SJSA1 (cell line): Measurements from ENCODE around the gene RYR3. TPM values are rescaled to one million over a fixed set of nuclear protein-coding genes. Genes with fewer than 3 reads are reported as not detected.

ENCODE experiments used
- DNase-seq, 2 experiments: peaks; one replicate each; pipeline ENCODE4 v3.0.0-alpha.2; 2015 to 2020; ENCODE audit warnings: low spot score in 2 of 2, low read depth in 1 of 2
- H3K27ac ChIP-seq: fragments of 250-450 bp; sonication (Bioruptor Pico); 2 replicates; pipeline ENCODE4 v1.5.1; 2020; ENCODE audit warnings: mild to moderate bottlenecking, moderate library complexity
- H3K27me3 ChIP-seq: fragments of 250-450 bp; sonication (Bioruptor Pico); replicated peaks from 2 replicates; pipeline ENCODE4 v1.5.1; 2020; ENCODE audit warnings: mild to moderate bottlenecking, moderate library complexity
- H3K36me3 ChIP-seq: fragments of 250-450 bp; sonication (Bioruptor Pico); 2 replicates; pipeline ENCODE4 v1.5.1; 2020; ENCODE audit warnings: mild to moderate bottlenecking
- H3K4me1 ChIP-seq: fragments of 250-450 bp; sonication (Bioruptor Pico); replicated peaks from 2 replicates; pipeline ENCODE4 v1.6.1; 2021; ENCODE audit warnings: mild to moderate bottlenecking
- H3K4me3 ChIP-seq: fragments of 250-450 bp; sonication (Bioruptor Pico); 2 replicates; pipeline ENCODE4 v1.5.1; 2020; ENCODE audit warnings: mild to moderate bottlenecking
- H3K9me3 ChIP-seq: fragments of 250-450 bp; sonication (Bioruptor Pico); replicated peaks from 2 replicates; pipeline ENCODE4 v1.5.1; 2020; ENCODE audit warnings: mild to moderate bottlenecking
- total RNA-seq: library from RNA; depleted of rRNA; stranded (reverse); fragments of >200 nt; shearing (Covaris generic); gene quantifications from 2 replicates; pipeline ENCODE4 v1.2.3, GENCODE V29; 2014

Gene RYR3
- total RNA-seq, 1 experiment from 2014 or later: 10.3 TPM

DNA sequence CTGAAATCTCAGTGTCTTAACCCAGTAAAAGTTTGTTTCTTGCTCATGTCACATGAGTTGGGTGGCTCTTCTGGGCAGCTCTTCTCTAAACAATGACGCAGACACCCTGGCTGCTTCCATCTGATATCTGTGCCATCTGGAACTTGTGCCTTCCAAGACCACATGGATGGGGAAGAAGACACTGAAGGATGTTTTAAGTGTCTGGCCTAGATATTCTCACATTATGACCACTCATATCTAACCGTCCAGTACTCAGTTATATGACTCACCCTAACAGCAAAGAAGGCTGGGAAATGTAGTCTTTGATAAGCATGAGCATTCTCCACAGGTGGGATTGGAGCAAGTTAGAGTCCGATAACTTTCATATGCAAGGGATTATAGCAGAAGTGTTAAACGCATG, 66.4 kb downstream of the RYR3 start:
- Histone ChIP-seq H3K27ac (no peak overlapping the region), H3K4me3 (no peak overlapping the region), H3K27me3 (peaks cover 5% of the 10 kb centered on the region; the same call in 1 of the 2 replicates), H3K4me1 (no peaks in the 10 kb centered on the region), H3K9me3 (no peaks in the 10 kb centered on the region), H3K36me3 (no peaks in the 10 kb centered on the region)
- DNase-seq: no peak

DNA sequence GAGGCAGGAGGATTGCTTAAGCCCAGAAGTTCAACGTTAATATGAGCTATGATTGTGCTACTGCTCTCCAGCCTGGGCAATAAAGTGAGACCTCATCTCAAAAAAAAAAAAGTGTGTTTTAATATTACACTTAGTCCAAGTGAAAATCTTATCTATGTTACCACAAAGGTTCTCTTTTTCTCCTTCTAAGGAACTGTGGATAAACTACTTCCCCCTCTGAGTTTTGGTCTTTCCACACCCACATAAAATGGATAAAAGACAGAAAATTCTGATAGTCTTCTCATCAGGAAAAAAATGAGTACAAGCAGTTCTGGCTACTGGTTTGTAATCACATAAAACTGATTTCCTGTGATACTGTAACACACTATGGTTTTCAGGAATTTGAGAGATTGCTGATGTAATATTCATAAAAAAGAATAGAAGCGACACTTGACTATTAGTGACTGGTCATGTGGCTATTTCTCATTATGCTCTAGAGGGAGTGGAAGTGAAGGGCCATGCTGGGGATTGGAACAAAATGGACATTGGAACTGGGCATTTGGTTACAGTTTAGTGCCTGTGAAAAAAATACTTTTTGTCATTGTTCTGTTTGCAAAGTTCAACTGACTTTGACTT, 68.2 kb downstream of the RYR3 start:
- H3K4me3 ChIP-seq: no peak overlapping the region
- no peak overlapping the region for H3K27ac ChIP-seq
- H3K27me3 ChIP-seq: peaks cover 5% of the 10 kb centered on the region; the same call in 1 of the 2 replicates
- H3K36me3 ChIP-seq: no peaks in the 10 kb centered on the region
- no peak for DNase-seq
- no peaks in the 10 kb centered on the region for H3K9me3 ChIP-seq
- no peaks in the 10 kb centered on the region for H3K4me1 ChIP-seq

DNA sequence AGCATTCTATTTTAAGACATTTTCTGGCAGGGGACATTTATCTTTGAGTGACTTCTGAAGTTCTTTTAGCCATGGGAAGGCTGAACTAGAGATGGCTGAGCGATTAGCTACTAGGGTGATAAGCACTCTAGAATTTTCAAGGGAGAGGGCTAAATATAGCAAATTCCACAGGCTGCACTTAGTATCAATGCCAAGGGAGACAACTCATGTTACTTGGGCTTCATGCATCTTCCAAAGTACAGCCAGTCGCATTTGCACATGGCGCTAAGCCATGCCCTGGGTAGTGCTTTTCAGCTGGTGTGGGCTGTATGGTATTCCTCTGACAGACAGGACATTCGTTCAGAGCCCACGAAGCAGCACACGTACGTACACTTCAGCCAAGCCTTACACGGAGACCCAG, 69.6 kb downstream of the RYR3 start:
- Histone ChIP-seq H3K4me1 (no peaks in the 10 kb centered on the region), H3K27me3 (0 out of 2 replicates have a peak, but pooled peaks cover under 1% of the 10 kb centered on the region), H3K36me3 (no peaks in the 10 kb centered on the region), H3K4me3 (no peak overlapping the region), H3K27ac (no peak overlapping the region), H3K9me3 (no peaks in the 10 kb centered on the region)
- no peak for DNase-seq

DNA sequence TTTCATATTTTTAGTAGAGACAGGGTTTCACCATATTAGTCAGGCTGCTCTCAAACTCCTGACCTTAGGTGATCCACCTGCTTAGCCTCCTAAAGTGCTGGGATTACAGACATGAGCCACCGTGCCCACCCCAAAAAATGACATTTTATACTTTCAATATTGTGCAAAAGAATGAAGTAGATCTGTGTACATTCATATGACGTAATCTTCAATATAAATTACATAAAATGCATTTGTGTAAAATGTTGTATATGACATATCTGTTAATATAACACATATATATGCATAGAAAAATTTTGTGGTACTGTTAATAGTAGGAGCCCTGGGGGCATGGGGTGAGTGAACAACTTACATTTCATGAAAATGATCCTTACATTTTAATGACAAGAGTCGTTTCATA, 71.7 kb downstream of the RYR3 start:
- H3K4me3 ChIP-seq: no peak overlapping the region
- H3K9me3 ChIP-seq: no peaks in the 10 kb centered on the region
- H3K4me1 ChIP-seq: no peaks in the 10 kb centered on the region
- DNase-seq: no peak
- H3K27me3 ChIP-seq: no peaks in the 10 kb centered on the region
- no peaks in the 10 kb centered on the region for H3K36me3 ChIP-seq
- no peak overlapping the region for H3K27ac ChIP-seq

DNA sequence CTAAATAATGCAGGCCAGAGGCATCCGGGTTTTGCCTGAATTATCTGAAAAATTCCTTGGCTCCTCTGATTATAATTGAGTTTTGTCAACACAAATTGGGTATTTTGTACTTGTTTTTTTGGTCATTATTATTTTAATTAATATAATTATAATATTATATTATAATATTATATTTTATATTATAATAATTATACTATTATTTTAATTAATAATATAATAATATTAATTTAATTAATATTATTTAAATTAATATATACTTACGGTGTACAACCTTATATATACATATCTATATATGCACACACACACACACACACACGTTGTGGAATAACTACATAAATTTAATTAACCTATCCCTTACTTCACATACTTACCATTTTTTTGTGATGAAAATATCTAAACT, 73.5 kb downstream of the RYR3 start:
- H3K4me3 ChIP-seq: no peak overlapping the region
- no peak overlapping the region for H3K27ac ChIP-seq
- no peaks in the 10 kb centered on the region for H3K27me3 ChIP-seq
- H3K9me3 ChIP-seq: no peaks in the 10 kb centered on the region
- no peaks in the 10 kb centered on the region for H3K4me1 ChIP-seq
- no peak for DNase-seq
- no peaks in the 10 kb centered on the region for H3K36me3 ChIP-seq

DNA sequence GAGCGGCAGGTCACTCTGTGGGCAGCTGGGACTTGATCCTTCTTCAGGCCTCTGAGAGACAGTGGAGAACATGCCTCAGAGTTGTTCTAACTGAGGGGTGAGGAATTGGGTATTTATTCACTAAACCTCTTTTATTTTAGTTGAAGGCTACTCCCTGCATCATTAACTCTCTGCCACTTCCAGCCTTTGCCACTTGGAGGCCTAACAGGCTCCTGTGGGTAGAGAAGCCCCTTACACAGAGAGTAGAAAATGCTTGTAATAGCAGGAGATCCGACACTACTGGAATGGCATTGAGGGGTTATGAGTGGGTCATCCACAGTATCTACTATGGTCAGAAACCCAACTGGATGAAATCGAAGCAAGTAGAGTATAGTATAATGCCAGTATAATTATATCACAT, 81.7 kb downstream of the RYR3 start:
- peaks cover 4% of the 10 kb centered on the region; the same call in 1 of the 2 replicates for H3K27me3 ChIP-seq
- no peaks in the 10 kb centered on the region for H3K4me1 ChIP-seq
- no peak for DNase-seq
- H3K9me3 ChIP-seq: no peaks in the 10 kb centered on the region
- no peak overlapping the region for H3K4me3 ChIP-seq
- H3K27ac ChIP-seq: no peak overlapping the region
- no peaks in the 10 kb centered on the region for H3K36me3 ChIP-seq

DNA sequence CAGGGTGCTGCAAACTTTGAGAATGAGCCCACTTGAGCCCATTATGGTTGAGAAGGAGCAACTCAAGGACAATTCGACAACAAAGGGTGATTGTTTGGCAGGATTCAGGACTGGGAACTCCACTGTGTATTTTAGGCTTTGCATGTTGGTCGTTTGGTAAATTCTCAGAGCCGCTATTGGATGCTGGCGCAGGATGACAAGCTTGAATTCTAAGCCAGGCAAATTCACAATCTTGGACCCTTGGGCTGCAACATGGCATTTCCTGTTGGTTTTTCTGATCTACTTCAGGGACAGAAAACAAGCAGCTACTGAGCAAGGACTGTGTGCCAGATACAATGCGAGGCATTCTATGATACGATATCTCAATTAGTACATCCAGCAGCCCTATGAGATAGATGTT, 82.8 kb downstream of the RYR3 start:
- DNase-seq: no peak
- no peaks in the 10 kb centered on the region for H3K4me1 ChIP-seq
- no peaks in the 10 kb centered on the region for H3K9me3 ChIP-seq
- no peaks in the 10 kb centered on the region for H3K36me3 ChIP-seq
- peaks cover 4% of the 10 kb centered on the region; the same call in 1 of the 2 replicates for H3K27me3 ChIP-seq
- no peak overlapping the region for H3K27ac ChIP-seq
- H3K4me3 ChIP-seq: no peak overlapping the region

DNA sequence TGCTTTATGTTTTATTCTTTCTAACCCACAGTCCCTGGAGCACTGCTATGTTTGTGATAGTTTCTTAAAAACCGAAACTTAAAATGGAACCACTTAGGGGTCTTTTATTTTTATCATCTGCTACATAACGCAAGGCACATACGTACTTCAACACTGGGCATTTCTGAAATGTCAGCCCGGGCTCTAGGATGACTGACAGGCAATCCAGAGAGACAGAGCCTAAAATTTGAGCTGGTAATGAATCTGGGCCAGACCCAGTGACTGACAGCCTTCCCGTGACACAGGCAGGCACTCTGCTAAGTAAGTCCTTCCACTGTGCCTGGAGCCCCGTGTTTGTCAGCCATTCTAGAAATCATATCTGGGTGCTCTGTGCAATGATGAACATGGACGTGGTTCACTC, 84.6 kb downstream of the RYR3 start:
- Histone ChIP-seq H3K9me3 (no peaks in the 10 kb centered on the region), H3K27me3 (peaks cover 1% of the 10 kb centered on the region; the same call in 1 of the 2 replicates), H3K4me1 (no peaks in the 10 kb centered on the region), H3K36me3 (no peaks in the 10 kb centered on the region), H3K4me3 (no peak overlapping the region), H3K27ac (no peak overlapping the region)
- DNase-seq: no peak

DNA sequence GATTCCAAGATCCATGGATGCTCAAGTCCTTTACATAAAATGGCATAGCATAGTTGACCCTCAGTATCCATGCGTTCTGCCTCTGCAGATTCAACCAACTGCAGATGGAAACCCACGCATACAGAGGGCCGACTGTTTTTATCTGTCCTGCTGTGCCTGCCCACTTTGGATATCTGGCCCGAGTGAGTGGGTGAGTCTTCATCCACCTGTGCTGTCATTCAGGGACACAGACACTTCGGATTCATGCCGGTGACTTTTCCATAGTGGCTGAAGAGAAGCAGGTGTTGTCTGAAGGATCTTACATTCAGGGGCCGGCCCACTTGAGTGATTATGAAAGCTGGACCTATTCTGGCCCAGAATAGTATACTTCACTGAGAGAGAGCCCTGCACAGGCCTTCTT, 85.1 kb downstream of the RYR3 start:
- DNase-seq: no peak
- H3K27me3 ChIP-seq: peaks cover 6% of the 10 kb centered on the region; the same call in 1 of the 2 replicates
- H3K27ac ChIP-seq: no peak overlapping the region
- no peaks in the 10 kb centered on the region for H3K9me3 ChIP-seq
- no peaks in the 10 kb centered on the region for H3K36me3 ChIP-seq
- no peak overlapping the region for H3K4me3 ChIP-seq
- no peaks in the 10 kb centered on the region for H3K4me1 ChIP-seq

DNA sequence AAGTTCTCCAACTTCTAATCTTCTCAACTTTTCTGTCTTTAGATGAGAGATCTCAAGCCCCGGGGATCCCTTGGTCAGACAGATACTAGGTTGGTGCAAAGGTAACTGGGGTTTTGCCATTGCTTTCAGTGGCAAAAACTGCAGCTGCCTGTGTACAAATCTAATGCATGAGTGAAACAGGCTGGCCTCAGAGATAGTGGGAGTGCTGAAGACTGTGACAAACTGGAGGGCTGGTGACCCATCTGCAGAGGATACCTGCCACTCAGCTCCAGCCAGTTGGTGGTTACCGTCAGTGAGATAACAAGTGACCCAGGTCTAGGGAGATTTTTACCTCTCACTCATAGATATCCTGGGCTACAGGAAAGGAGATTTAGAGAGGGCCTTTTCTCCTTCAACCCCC, 85.7 kb downstream of the RYR3 start:
- Histone ChIP-seq H3K36me3 (no peaks in the 10 kb centered on the region), H3K4me3 (no peak overlapping the region), H3K4me1 (no peaks in the 10 kb centered on the region), H3K27me3 (peaks cover 12% of the 10 kb centered on the region; the same call in 1 of the 2 replicates), H3K9me3 (no peaks in the 10 kb centered on the region), H3K27ac (no peak overlapping the region)
- no peak for DNase-seq

DNA sequence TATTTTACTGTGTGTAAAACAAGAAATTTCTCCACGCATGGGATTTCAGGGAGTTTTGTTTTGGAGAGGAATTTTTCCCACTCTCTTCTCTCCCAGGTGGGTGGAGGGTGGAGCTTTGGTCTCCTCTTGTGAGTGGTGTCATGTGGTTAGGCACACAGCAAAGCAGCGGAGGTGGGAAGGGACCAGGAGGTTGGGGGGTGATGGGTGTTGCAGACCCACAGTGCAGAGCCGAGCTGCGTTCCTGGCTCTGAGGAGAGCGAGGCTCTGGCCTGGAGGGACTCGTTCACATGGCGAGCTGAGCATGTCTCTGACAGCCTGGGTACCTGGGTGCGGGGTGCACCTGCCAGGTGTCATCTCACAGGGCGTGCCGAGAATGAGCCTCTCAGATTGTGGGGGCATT, 87.8 kb downstream of the RYR3 start:
- H3K4me1 ChIP-seq: no peaks in the 10 kb centered on the region
- H3K27ac ChIP-seq: no peak overlapping the region
- no peak for DNase-seq
- H3K36me3 ChIP-seq: no peaks in the 10 kb centered on the region
- no peak overlapping the region for H3K4me3 ChIP-seq
- peaks cover 12% of the 10 kb centered on the region; the same call in 1 of the 2 replicates for H3K27me3 ChIP-seq
- no peaks in the 10 kb centered on the region for H3K9me3 ChIP-seq

DNA sequence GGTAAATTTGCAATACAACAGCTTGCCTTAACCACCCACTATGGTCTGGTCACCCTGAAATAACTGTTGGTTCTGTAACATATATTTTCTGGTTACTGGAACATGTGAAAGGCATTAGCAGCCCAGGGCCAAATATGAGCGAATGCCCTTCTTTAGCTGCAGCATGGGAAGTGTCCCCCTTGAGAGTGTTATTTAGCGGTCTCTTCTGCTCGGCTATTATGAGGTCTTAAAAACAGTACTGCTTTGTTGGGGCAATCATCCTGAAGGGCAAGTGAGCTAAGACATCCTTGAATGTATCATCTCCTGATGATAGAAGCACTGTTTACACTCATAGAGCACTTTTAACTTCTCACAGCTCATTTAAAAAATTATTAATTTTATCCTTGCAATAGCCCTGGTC, 90.2 kb downstream of the RYR3 start:
- no peaks in the 10 kb centered on the region for H3K4me1 ChIP-seq
- H3K27me3 ChIP-seq: peaks cover 12% of the 10 kb centered on the region; the same call in 1 of the 2 replicates
- H3K9me3 ChIP-seq: no peaks in the 10 kb centered on the region
- no peak for DNase-seq
- H3K36me3 ChIP-seq: no peaks in the 10 kb centered on the region
- H3K27ac ChIP-seq: no peak overlapping the region
- no peak overlapping the region for H3K4me3 ChIP-seq

DNA sequence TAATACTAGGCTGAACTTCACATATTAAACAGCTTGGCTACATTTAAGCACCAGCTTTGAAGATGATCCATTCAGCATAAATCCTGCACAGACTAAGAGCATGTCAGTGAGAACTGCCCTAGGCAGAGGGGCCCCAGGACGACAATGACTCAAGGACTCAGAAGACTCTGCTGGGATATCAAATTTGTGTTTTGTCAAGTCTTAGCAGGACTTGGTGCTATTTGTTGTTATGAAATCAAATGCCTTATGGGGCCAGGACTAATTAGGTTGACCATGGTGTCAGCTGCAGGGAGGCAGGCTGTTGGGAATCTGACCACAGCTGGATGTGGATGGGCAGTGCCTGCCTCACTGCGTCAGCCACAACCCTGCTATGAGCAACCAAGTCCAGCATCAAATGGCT, 91.8 kb downstream of the RYR3 start:
- Histone ChIP-seq H3K9me3 (no peaks in the 10 kb centered on the region), H3K4me1 (no peaks in the 10 kb centered on the region), H3K36me3 (no peaks in the 10 kb centered on the region), H3K27me3 (peaks cover 12% of the 10 kb centered on the region; the same call in 1 of the 2 replicates), H3K4me3 (no peak overlapping the region), H3K27ac (no peak overlapping the region)
- DNase-seq: no peak

DNA sequence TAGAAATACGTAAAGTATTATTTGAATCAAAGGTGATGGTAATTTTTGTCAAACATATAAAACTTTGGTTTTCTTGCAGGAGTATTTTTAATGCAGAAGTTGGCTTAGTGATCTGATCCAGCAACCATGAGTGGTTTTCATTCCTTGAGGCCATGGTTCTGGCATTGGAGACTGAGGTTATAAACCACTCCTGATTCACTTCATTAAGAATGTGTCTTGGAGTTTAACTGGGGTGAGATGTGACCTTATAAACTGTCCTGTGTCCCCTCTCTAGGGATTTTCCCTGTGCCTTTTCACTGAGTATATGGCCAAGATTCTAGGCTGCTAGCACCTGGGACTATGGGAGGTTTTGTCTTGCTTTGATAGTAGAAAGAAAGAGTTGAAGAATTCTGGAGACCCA, 94.3 kb downstream of the RYR3 start:
- Histone ChIP-seq H3K36me3 (no peaks in the 10 kb centered on the region), H3K27me3 (peaks cover 12% of the 10 kb centered on the region; the same call in 1 of the 2 replicates), H3K9me3 (no peaks in the 10 kb centered on the region), H3K4me3 (no peak overlapping the region), H3K27ac (no peak overlapping the region), H3K4me1 (no peaks in the 10 kb centered on the region)
- DNase-seq: no peak
